Measurements from ENCODE around the gene COL2A1. TPM values are rescaled to one million over a fixed set of nuclear protein-coding genes. Genes with fewer than 3 reads are reported as not detected.

The COL2A1 gene
- under 1 TPM in 1 of 2 experiments, not detected in 1; 0.34 TPM for total RNA-seq

DNA sequence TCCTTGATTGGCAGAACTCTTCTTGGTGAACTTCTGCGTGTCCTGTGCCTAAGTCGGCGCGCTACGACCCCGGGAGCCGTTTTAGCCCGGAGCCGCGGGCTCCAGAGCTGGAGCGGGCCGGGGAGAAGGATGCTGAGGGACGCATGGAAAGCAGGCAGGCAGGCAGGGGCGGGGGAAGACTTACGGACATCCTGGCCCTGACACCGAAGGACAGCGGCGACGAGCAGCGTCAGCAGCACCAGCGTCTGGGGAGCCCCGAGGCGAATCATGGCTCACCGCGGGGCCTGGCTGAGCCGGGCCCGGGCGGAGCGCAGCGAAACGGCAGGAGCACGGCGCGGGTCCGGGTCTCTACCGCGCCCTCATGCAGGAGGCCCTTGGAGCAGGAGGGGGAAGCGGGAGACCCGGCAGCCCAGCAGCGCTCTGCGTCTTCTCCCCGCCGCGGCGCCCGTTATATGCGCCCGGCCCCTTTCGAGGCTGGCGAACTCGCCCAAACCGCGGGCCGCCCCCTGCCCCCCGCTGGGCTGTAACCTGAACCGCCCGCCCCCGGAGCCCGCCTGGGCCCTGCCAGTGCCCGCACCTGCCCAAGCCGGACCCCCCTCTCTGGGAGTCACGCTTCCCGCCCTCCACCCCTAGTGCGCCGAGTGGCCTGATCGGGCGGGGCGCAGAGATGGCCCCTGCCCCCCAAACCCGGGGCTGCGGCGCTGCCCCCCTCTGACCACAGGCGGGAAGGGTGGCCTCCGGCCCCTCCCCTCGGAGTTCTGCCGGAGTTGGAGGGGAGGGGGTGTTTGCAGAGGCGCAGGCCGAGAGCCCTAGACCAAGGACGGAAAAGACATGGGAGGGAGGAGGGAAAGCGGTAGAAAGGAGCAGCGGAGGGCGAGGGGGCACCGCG is at the start of gene COL2A1:
COL2A1 (minus strand) TSS at position 424 of the 889 bp plus-strand sequence; CDS start at position 269, 155 bp downstream.
- ATAC-seq (peak; percentile 57), DNase-seq (peak; percentile 47)

DNA sequence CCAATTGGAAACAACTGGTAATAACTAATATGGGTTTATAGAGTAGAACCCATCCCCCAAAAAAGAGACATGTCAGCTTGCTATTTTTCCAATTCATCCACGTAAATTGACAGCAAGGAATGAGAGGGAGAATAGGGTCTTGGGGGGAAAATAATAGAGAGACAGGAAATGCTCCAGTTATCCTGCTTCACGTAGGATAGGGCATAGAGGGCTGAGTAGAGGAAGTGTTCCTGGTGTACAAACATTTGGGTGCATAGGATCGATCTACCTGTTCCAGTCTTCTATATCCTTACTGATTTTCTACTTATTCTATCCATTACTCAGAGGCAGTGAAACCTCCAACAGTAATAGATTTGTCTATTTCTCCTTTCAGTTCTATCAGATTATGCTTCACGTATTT is 49.6 kb upstream of the COL2A1 start:
- ChIA-PET POLR2A (no interaction called here), CTCF (no interaction called here)
- no peaks in the 10 kb centered on the region for H3K27me3 Mint-ChIP-seq
- no peaks in the 10 kb centered on the region for H3K4me1 Mint-ChIP-seq (ENCODE audit: low read depth)
- peaks cover 2% of the 10 kb centered on the region for H3K9me3 Mint-ChIP-seq
- intact Hi-C loops (cut with micrococcal nuclease), result no loop called here
- no peak for DNase-seq
- peaks cover 12% of the 10 kb centered on the region for H3K36me3 Mint-ChIP-seq (ENCODE audit: low read depth)
- no peak for ATAC-seq
- H3K4me3 Mint-ChIP-seq, result no peak overlapping the region
- H3K27ac Mint-ChIP-seq, result no peak overlapping the region
- TF ChIP-seq CTCF (IDR thresholded peaks at IDR 0.05), result no peak

More for the DNA sequence above, at the start of gene COL2A1:
- H3K4me1 Mint-ChIP-seq (ENCODE audit: low read depth), result peaks cover 30% of the 10 kb centered on the region
- H3K27me3 Mint-ChIP-seq, result peaks cover 83% of the 10 kb centered on the region
- ChIA-PET CTCF (interaction anchor here (0.9 to 1.3 kb wide), 5 partner anchors 12 to 1087 kb away, joined by 3 read pairs; no protein-coding TSS in a partner anchor), POLR2A (interaction anchor here (0.5 kb wide), 1 partner anchor 53 kb away, joined by 3 read pairs; no protein-coding TSS in a partner anchor)
- no peaks in the 10 kb centered on the region for H3K9me3 Mint-ChIP-seq
- peak within 1 kb of the TSS; percentile 56 for H3K4me3 Mint-ChIP-seq
- H3K36me3 Mint-ChIP-seq (ENCODE audit: low read depth), result no peaks in the 10 kb centered on the region
- intact Hi-C loops (cut with micrococcal nuclease), result no loop called here
- H3K27ac Mint-ChIP-seq, result no peak within 1 kb of the TSS
- no peak for TF ChIP-seq CTCF (IDR thresholded peaks at IDR 0.05)

- H3K27me3 Mint-ChIP-seq, result no peaks in the 10 kb centered on the region
- H3K4me1 Mint-ChIP-seq (ENCODE audit: low read depth), result no peaks in the 10 kb centered on the region
- no peak for DNase-seq
- no peak for TF ChIP-seq CTCF (IDR thresholded peaks at IDR 0.05)
- intact Hi-C loops (cut with micrococcal nuclease), result no loop called here
- H3K4me3 Mint-ChIP-seq, result no peak overlapping the region
- ChIA-PET CTCF (interaction anchor here (0.8 to 1.3 kb wide), 4 partner anchors 61 to 137 kb away, joined by 3 to 5 read pairs (median 3); partner anchors contain the start of gene TMEM106C), POLR2A (no interaction called here)
- H3K36me3 Mint-ChIP-seq (ENCODE audit: low read depth), result peaks cover 6% of the 10 kb centered on the region
- no peaks in the 10 kb centered on the region for H3K9me3 Mint-ChIP-seq
- no peak overlapping the region for H3K27ac Mint-ChIP-seq
- ATAC-seq, result no peak
Observed at GRCh38 chr12:48053122-48053521, 48.8 kb upstream of the COL2A1 start.

DNA sequence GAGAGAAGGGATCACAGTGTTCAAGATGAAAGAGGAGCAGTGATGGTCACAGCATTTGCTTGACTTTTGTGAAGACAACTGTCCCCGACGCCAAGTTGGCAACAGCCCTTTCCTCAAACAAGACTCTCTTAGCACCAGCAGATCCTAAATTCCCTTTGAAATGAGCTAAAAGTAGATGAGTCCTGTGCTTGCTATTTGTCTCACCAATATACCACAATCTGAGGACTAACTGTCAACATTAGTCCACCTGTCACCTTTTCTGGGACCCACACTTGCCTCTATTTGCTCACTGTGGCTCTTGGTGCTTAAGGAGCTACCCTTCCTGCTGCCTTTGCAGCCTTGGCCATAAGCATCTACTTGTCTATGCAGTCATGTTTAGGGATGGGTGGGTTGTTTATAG is 47.4 kb upstream of the COL2A1 start:
- no peaks in the 10 kb centered on the region for H3K9me3 Mint-ChIP-seq
- no peak for DNase-seq
- ChIA-PET CTCF (interaction anchor here (0.8 to 1.8 kb wide), 7 partner anchors 10 to 146 kb away, joined by 3 to 6 read pairs (median 5); partner anchors contain the start of genes SENP1 and TMEM106C), POLR2A (interaction anchor here (1.3 kb wide), 1 partner anchor 18 kb away, joined by 3 read pairs; no protein-coding TSS in a partner anchor)
- no peaks in the 10 kb centered on the region for H3K4me1 Mint-ChIP-seq (ENCODE audit: low read depth)
- no peaks in the 10 kb centered on the region for H3K27me3 Mint-ChIP-seq
- intact Hi-C loops (cut with micrococcal nuclease), result no loop called here
- no peak overlapping the region for H3K4me3 Mint-ChIP-seq
- no peak for ATAC-seq
- no peak overlapping the region for H3K27ac Mint-ChIP-seq
- no peak for TF ChIP-seq CTCF (IDR thresholded peaks at IDR 0.05)
- H3K36me3 Mint-ChIP-seq (ENCODE audit: low read depth), result peaks cover 6% of the 10 kb centered on the region

GRCh38 chr12:48050174-48050573 is 45.9 kb upstream of the COL2A1 start:
- CTCF ChIA-PET, result no interaction called here
- POLR2A ChIA-PET, result no interaction called here
- no peak for TF ChIP-seq CTCF (IDR thresholded peaks at IDR 0.05)
- ATAC-seq, result no peak
- H3K27me3 Mint-ChIP-seq, result no peaks in the 10 kb centered on the region
- intact Hi-C loops (cut with micrococcal nuclease), result no loop called here
- no peak overlapping the region for H3K27ac Mint-ChIP-seq
- no peak overlapping the region for H3K4me3 Mint-ChIP-seq
- H3K36me3 Mint-ChIP-seq (ENCODE audit: low read depth), result peaks cover 10% of the 10 kb centered on the region
- H3K4me1 Mint-ChIP-seq (ENCODE audit: low read depth), result no peaks in the 10 kb centered on the region
- DNase-seq, result no peak
- H3K9me3 Mint-ChIP-seq, result no peaks in the 10 kb centered on the region
